A204.1 (cell line): Measurements from ENCODE around the gene NNMT.
A peak's percentile ranks its signal among the peaks of the same experiment; 100 is the strongest.

Experiments
- FAIRE-seq: peaks from 2 replicates; lab custom pipeline; 2012; peaks lifted over from hg19 to GRCh38; lab: Jason Lieb, UNC

Gene NNMT

GRCh38 chr11:114348200-114349191 is 52.3 kb downstream of the NNMT start:
- peak; percentile 87 for FAIRE-seq

- FAIRE-seq, result no peak
These were observed 53.8 kb downstream of the NNMT start for GRCh38 chr11:114350022-114350421.

GRCh38 chr11:114353443-114353842 is 57.2 kb downstream of the NNMT start:
- no peak for FAIRE-seq

- FAIRE-seq, result no peak
These were observed 57.9 kb downstream of the NNMT start for GRCh38 chr11:114354076-114354475.

GRCh38 chr11:114358716-114359115 is 62.5 kb downstream of the NNMT start:
- no peak for FAIRE-seq

- no peak for FAIRE-seq
These were observed 63.1 kb downstream of the NNMT start for GRCh38 chr11:114359342-114359741.

- FAIRE-seq, result no peak
These were observed 66.1 kb downstream of the NNMT start for GRCh38 chr11:114362326-114362725.

- no peak for FAIRE-seq
These were observed 66.8 kb downstream of the NNMT start for GRCh38 chr11:114362958-114363357.
